Smooth muscle cell (in vitro differentiated cells): ENCODE measurements around the gene TMEM117. TPM values are rescaled to one million over a fixed set of nuclear protein-coding genes. Genes with fewer than 3 reads are reported as not detected.

Experiments used
- DNase-seq: peaks from one replicate; lab custom pipeline; 2025; ENCODE audit not compliant: unreplicated experiment; lab: John Stamatoyannopoulos, UW
- H2AFZ ChIP-seq: fragments of 200-600 bp; sonication (generic); 2 replicates; pipeline ENCODE4 v1.6.0; 2016; ENCODE audit warnings: antibody characterized with exemption, low read depth, mild to moderate bottlenecking
- H3F3A ChIP-seq: fragments of 200-600 bp; sonication (generic); 2 replicates; pipeline ENCODE4 v1.6.0; 2017; ENCODE audit warnings: antibody characterized with exemption, low read depth
- H3K27ac ChIP-seq: fragments of 200-600 bp; sonication (generic); 2 replicates; pipeline ENCODE4 v1.5.1; 2016; ENCODE audit warnings: low read depth, mild to moderate bottlenecking
- H3K27me3 ChIP-seq: fragments of 200-600 bp; sonication (generic); 2 replicates; pipeline ENCODE4 v1.6.1; 2016; ENCODE audit warnings: low read depth, mild to moderate bottlenecking
- H3K36me3 ChIP-seq: fragments of 200-600 bp; sonication (generic); 2 replicates; pipeline ENCODE4 v1.5.1; 2016; ENCODE audit warnings: low read depth
- H3K4me1 ChIP-seq: fragments of 200-600 bp; sonication (generic); 2 replicates; pipeline ENCODE4 v1.5.1; 2016; ENCODE audit warnings: low read depth
- H3K4me2 ChIP-seq: fragments of 200-600 bp; sonication (generic); 2 replicates; pipeline ENCODE4 v1.6.0; 2016; ENCODE audit warnings: mild to moderate bottlenecking
- H3K4me3 ChIP-seq: fragments of 200-600 bp; sonication (generic); 2 replicates; pipeline ENCODE4 v1.5.1; 2016; ENCODE audit warnings: mild to moderate bottlenecking
- H3K79me2 ChIP-seq: fragments of 200-600 bp; sonication (generic); 2 replicates; pipeline ENCODE4 v1.6.0; 2016; ENCODE audit warnings: low read depth, mild to moderate bottlenecking
- H3K9ac ChIP-seq: fragments of 200-600 bp; sonication (generic); 2 replicates; pipeline ENCODE4 v1.6.0; 2016; ENCODE audit warnings: low read depth
- H3K9me3 ChIP-seq: fragments of 200-600 bp; sonication (generic); replicated peaks from 2 replicates; pipeline ENCODE4 v1.5.1; 2016; ENCODE audit warnings: low read depth
- H4K20me1 ChIP-seq: fragments of 200-600 bp; sonication (generic); 2 replicates; pipeline ENCODE4 v1.6.0; 2016; ENCODE audit warnings: low read depth
- WGBS: methylation state at CpG from one replicate; pipeline ENCODE4 v1.1.7; 2016; ENCODE audit warnings: low lambda C conversion rate; 5-methylcytosine and 5-hydroxymethylcytosine counted together
- polyA plus RNA-seq: library from polyadenylated mRNA; unstranded; fragments of >200 nt; fragmentation: Nextera tagmentation; extraction: Ambion mirVana; gene quantifications from 2 replicates; pipeline ENCODE4 v1.2.1, GENCODE V29; 2016
- total RNA-seq: library from RNA; depleted of rRNA; stranded (reverse); fragments of >200 nt; gene quantifications from 2 replicates; pipeline ENCODE4 v1.2.3, GENCODE V29; 2014
- TF ChIP-seq, protein P1 (sequence below): fragments of 200-600 bp; sonication (generic); IDR thresholded peaks from 2 replicates; pipeline ENCODE4 v1.5.1; 2017; ENCODE audit warnings: borderline replicate concordance, mild to moderate bottlenecking, antibody characterized with exemption; ENCODE audit not compliant: insufficient read depth, poor library complexity, severe bottlenecking

TMEM117 gene
- total and polyA plus RNA-seq, 2 experiments from 2014 or later, result 13.0 to 38.9 TPM

DNA sequence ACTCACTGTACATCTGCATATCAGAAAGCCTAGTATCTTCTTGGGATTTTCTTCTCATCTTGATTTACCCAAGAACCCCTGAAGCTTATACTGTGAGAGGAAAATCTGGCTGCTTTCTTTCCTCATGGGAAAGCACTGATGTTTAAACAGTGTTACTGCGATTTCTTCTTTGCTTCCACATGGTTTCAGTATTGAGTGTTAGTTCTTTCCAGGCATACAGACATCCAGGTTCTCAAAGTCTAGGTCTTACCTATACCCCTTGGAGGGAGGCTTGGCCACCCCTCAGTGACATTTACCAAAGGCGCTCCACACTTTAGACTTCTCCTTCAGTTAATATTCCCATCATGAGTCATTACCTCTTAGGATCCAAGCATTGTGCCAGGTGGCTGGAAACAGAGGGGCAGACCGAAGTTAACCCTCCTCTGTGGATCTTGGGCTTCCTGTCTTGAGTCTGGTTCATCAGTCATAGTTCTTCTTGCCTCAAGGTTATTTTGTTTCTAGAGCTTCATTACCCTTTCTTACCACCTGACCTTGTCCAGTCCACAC is 79.1 kb downstream of the TMEM117 start:
- H3K27ac ChIP-seq, result no peak overlapping the region
- H3K36me3 ChIP-seq, result no peaks in the 10 kb centered on the region
- no peak for DNase-seq
- no peak overlapping the region for H3K9ac ChIP-seq
- H3K4me2 ChIP-seq, result no peak overlapping the region
- peaks cover 6% of the 10 kb centered on the region for H4K20me1 ChIP-seq
- H3F3A ChIP-seq, result no peaks in the 10 kb centered on the region
- no peaks in the 10 kb centered on the region for H3K27me3 ChIP-seq
- H2AFZ ChIP-seq, result no peak overlapping the region
- WGBS, result 72% methylated on average over 3 of the region's 3 CpGs
- TF ChIP-seq, protein P1, sequence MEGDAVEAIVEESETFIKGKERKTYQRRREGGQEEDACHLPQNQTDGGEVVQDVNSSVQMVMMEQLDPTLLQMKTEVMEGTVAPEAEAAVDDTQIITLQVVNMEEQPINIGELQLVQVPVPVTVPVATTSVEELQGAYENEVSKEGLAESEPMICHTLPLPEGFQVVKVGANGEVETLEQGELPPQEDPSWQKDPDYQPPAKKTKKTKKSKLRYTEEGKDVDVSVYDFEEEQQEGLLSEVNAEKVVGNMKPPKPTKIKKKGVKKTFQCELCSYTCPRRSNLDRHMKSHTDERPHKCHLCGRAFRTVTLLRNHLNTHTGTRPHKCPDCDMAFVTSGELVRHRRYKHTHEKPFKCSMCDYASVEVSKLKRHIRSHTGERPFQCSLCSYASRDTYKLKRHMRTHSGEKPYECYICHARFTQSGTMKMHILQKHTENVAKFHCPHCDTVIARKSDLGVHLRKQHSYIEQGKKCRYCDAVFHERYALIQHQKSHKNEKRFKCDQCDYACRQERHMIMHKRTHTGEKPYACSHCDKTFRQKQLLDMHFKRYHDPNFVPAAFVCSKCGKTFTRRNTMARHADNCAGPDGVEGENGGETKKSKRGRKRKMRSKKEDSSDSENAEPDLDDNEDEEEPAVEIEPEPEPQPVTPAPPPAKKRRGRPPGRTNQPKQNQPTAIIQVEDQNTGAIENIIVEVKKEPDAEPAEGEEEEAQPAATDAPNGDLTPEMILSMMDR, result no peak
- H3K9me3 ChIP-seq, result no peaks in the 10 kb centered on the region
- no peaks in the 10 kb centered on the region for H3K4me1 ChIP-seq
- H3K79me2 ChIP-seq, result no peaks in the 10 kb centered on the region
- H3K4me3 ChIP-seq, result no peak overlapping the region

DNA sequence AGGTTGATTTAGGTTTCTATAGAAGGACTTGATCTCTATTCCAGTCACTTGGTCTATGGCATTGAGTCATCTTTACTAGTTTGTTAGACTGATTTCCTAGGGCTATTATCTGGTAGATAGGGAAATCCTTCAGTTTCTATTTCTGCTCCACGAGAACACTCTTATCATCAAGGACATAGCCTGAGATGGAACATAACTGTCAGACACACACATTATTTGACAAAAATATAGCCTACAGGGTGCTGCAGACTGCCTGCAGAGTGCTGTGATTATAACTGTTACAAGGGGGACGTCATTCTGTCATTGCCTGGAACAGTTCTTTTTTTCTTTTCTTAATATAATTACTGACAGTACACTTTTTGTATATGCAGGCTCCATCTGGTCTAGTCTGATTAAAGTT is 82.0 kb downstream of the TMEM117 start:
- Histone ChIP-seq H3K27me3 (no peaks in the 10 kb centered on the region), H3K79me2 (no peaks in the 10 kb centered on the region), H3K4me1 (no peaks in the 10 kb centered on the region), H4K20me1 (peaks cover 6% of the 10 kb centered on the region), H3K27ac (no peak overlapping the region), H2AFZ (no peak overlapping the region), H3K36me3 (no peaks in the 10 kb centered on the region), H3F3A (no peaks in the 10 kb centered on the region), H3K4me2 (no peak overlapping the region), H3K9me3 (no peaks in the 10 kb centered on the region), H3K9ac (no peak overlapping the region), H3K4me3 (no peak overlapping the region)
- 44% methylated on average over 2 of the region's 2 CpGs for WGBS
- TF ChIP-seq, protein P1, result no peak
- no peak for DNase-seq

DNA sequence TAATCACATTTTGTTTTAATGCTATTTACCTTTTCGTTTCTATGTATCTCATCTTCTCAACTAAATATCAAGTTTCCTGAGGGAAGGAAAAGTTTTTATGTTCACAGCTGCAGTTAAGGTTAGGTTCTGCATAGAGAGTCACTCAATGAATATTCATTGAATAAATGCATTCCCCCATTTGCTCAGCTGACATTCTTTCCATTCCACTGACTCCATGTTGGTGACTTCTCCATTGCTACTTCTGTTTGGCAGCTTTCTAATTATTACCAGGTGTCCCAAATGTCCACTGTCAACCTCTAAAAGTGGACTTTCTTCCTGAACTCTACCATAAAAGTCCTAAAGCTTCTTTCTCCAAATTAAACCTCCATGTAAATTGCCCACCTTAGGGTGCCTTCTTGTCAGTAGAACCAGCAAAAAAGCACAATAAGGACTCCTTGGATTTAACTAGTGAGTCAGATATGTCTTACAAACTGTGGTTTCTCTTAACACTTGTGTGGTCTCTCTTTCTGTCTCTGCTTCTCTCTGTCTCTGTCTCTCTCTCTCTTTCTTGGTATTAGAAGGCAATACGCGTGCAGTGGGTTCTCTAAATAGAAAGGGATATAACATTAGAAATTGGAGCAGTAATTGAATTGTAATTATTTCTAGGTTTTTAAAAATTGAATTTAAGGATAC is 85.9 kb downstream of the TMEM117 start:
- Histone ChIP-seq H3K4me1 (no peaks in the 10 kb centered on the region), H3K4me3 (no peak overlapping the region), H3K9ac (no peak overlapping the region), H3F3A (no peaks in the 10 kb centered on the region), H3K36me3 (no peaks in the 10 kb centered on the region), H3K9me3 (no peaks in the 10 kb centered on the region), H3K27ac (no peak overlapping the region), H3K4me2 (no peak overlapping the region), H4K20me1 (no peaks in the 10 kb centered on the region), H2AFZ (no peak overlapping the region), H3K79me2 (no peaks in the 10 kb centered on the region), H3K27me3 (no peaks in the 10 kb centered on the region)
- TF ChIP-seq, protein P1, result no peak
- WGBS, result 95% methylated on average over 3 of the region's 3 CpGs
- no peak for DNase-seq

DNA sequence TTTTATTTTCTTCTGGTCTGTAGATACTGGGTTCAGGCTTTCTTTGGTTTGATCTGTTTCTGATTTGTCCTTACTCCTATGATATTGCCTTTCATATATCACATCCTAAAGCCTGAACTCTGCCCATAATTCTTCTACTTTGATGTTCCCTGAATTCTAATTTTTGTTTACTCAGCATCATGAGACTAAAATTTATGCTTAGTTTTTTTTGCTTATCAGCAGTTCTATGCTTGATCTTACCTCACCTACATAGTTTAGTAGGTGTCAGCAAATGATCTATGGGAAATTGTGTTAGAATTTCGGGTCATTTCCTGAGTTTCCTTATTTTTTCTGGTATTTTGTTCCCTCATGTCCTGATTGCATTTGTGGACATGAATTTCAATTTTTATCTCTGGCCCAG is 94.2 kb downstream of the TMEM117 start:
- Histone ChIP-seq H3K36me3 (peaks cover 7% of the 10 kb centered on the region), H3K9ac (no peak overlapping the region), H3K9me3 (peaks cover 2% of the 10 kb centered on the region), H2AFZ (no peak overlapping the region), H4K20me1 (no peaks in the 10 kb centered on the region), H3K4me1 (no peaks in the 10 kb centered on the region), H3K27ac (no peak overlapping the region), H3K27me3 (no peaks in the 10 kb centered on the region), H3K4me3 (no peak overlapping the region), H3K79me2 (no peaks in the 10 kb centered on the region), H3F3A (no peaks in the 10 kb centered on the region), H3K4me2 (no peak overlapping the region)
- WGBS, result 77% methylated on average over 1 of the region's 1 CpG
- TF ChIP-seq, protein P1, result no peak
- DNase-seq, result no peak
